ENCODE measurements around the gene ZMYND8. TPM values are rescaled to one million over a fixed set of nuclear protein-coding genes. Genes with fewer than 3 reads are reported as not detected.
"Not testable (repeated sequence)": the region's sequence is repeated elsewhere in the genome, so short reads cannot be mapped to it uniquely, and the experiment has no call there.

ZMYND8 gene
- total RNA-seq, 2 donors from 2014 or later: 22.0 to 35.3 TPM

DNA sequence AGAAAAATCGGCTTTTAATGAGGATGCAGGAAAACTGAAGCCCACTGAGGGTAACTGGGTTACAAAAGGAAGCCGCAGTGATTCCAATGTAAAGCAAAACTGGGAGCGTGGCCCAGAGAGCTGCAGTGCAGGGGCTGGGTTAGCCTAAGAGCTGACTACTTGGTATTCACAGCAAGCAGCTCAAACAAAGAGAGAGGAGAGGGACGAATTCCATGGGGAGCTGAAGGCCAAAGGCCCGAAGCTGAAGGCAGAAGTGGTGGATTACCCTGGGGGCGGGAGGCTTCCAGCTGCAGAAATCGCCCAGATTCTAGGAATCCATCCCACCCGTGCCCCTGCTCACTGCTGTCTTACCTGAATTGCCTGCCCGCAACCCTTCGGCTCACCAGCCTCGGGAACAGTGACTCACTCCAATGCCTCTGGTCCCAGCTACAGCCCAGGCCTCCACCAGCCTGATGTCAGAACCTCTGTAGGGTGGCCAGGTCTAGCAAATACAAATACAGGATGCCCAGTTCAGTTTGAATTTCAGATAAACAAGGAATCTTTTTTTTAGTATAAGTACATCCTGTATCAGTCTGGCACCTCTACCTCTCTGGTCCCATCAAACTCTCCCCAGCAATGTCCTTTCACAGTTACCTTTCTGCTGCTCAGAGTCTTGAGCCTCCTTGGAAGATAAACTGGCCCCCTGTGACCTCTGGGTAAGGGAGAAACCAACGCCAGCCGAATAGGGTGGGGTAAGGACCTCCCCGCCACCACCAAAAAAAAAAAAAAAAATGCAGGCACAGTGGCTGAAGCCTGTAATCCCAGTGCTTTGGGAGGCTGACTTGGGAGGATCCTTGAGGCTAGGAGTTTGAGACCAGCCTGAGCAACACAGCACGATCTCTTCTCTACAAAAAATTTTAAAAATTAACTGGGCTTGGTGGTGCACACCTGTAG, 14.6 kb upstream of the ZMYND8 start:
- Histone ChIP-seq H3K27ac (no peak overlapping the region), H3K4me3 (no peak overlapping the region), H3K36me3 (no peaks in the 10 kb centered on the region), H3K9me3 (no peaks in the 10 kb centered on the region), H3K4me1 (no peaks in the 10 kb centered on the region), H3K27me3 (no peaks in the 10 kb centered on the region)
- no peak for DNase-seq (ENCODE audit: low spot score)
- TF ChIP-seq, protein P1, sequence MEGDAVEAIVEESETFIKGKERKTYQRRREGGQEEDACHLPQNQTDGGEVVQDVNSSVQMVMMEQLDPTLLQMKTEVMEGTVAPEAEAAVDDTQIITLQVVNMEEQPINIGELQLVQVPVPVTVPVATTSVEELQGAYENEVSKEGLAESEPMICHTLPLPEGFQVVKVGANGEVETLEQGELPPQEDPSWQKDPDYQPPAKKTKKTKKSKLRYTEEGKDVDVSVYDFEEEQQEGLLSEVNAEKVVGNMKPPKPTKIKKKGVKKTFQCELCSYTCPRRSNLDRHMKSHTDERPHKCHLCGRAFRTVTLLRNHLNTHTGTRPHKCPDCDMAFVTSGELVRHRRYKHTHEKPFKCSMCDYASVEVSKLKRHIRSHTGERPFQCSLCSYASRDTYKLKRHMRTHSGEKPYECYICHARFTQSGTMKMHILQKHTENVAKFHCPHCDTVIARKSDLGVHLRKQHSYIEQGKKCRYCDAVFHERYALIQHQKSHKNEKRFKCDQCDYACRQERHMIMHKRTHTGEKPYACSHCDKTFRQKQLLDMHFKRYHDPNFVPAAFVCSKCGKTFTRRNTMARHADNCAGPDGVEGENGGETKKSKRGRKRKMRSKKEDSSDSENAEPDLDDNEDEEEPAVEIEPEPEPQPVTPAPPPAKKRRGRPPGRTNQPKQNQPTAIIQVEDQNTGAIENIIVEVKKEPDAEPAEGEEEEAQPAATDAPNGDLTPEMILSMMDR (IDR thresholded peaks at IDR 0.05): no peak

DNA sequence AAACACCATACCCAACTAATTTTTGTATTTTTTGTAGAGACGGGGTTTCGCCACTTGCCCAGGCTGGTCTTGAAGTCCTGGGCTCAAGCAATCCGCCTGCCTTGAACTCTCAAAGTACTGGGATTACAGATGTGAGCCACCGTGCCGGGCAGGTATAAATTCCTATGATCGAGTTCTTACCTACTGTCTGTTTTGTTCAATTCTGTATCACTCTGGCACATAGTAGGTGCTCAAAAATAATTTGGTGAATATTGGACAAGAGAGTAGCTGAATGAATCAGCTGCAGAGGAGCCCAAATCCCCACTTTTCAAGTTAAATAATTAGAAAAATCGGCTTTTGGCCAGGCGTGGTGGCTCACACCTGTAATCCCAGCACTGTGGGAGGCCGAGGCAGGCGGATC, 13.7 kb upstream of the ZMYND8 start:
- Histone ChIP-seq H3K36me3 (no peaks in the 10 kb centered on the region), H3K27ac (no peak overlapping the region), H3K4me1 (no peaks in the 10 kb centered on the region), H3K9me3 (no peaks in the 10 kb centered on the region), H3K27me3 (no peaks in the 10 kb centered on the region), H3K4me3 (no peak overlapping the region)
- TF ChIP-seq, protein P1 (IDR thresholded peaks at IDR 0.05): no peak
- no peak for DNase-seq (ENCODE audit: low spot score)

DNA sequence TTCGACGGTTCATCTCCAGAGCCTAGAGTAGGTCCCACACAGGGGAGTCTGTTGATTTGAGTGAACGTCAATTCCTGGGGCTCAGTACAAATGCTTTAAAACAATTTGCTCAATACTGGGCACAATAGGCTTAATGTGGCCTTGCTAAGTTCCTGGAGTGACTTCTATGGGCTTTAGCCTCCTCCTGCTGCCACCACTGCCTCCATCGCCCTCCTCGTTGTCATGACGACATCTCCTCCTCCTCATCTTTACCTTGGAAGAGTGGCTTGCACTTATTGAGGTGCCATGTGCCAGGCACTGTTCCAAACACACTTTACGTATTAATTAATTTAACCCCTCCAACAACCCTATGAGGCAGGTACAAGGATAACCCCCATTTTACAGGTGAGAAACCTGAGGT, 11.8 kb upstream of the ZMYND8 start:
- Histone ChIP-seq H3K4me1 (no peaks in the 10 kb centered on the region), H3K27ac (no peak overlapping the region), H3K9me3 (no peaks in the 10 kb centered on the region), H3K27me3 (no peaks in the 10 kb centered on the region), H3K4me3 (no peak overlapping the region), H3K36me3 (no peaks in the 10 kb centered on the region)
- DNase-seq (ENCODE audit: low spot score): no peak
- TF ChIP-seq, protein P1 (IDR thresholded peaks at IDR 0.05): no peak

DNA sequence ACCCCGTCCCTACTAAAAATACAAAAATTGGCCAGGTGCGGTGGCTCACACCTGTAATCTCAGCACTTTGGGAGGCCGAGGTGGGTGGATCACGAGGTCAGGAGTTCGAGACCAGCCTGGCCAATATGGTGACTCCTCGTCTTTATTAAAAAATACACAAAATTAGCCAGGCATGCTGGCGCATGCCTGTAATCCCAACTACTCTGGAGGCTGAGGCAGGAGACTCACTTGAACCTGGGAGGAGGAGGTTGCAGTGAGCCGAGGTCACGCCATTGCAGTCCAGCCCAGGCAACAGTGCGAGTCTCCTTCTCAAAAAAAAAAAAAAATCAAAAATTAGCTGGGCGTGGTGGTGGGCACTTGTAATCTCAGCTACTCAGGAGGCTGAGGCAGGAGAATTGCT, 9.8 kb upstream of the ZMYND8 start:
- H3K4me3 ChIP-seq; H3K27ac ChIP-seq; H3K27me3 ChIP-seq; H3K36me3 ChIP-seq; DNase-seq (ENCODE audit: low spot score); H3K9me3 ChIP-seq: not testable (repeated sequence)
- peaks cover 0 to 12% of the 10 kb centered on the region in 2 donors for H3K4me1 ChIP-seq

DNA sequence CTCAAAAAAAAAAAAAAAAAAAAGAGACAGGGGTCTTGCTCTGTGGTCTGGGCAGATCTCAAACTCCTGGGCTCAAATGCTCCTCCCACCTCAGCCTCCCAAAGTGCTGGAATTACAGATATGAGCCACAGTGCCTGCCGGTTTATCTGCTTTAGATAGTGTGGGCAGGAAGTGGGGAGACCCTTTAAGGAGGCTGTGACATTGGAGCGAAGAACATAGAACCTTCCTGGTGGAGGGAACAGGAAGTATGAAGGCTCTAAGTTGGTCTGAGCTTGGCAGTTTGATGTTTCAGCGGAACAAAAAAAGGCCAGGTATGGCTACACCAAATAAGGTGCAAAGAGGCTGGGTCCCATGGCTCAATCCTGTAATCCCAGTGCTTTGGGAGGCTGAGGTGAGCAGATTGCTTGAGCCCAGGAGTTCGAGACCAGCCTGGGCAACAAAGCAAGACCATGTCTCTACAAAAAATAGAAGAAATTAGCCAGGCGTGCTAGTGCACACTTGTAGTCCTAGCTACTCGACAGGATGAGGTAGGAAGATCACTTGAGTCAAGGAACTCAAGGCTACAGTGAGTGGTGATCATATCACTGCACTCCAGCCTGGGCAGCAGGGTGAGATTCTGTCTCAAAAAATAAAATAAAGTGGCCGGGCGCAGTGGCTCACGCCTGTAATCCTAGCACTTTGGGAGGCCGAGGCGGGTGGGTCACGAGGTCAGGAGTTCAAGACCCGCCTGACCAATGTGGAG, 8.7 kb upstream of the ZMYND8 start:
- Histone ChIP-seq H3K4me1 (peaks cover 0 to 23% of the 10 kb centered on the region in 2 donors), H3K27me3 (no peaks in the 10 kb centered on the region)
- TF ChIP-seq, protein P1 (IDR thresholded peaks at IDR 0.05): no peak

More for the DNA sequence above, 8.7 kb upstream of the ZMYND8 start:
- H3K36me3 ChIP-seq: no peaks in the 10 kb centered on the region
- H3K4me3 ChIP-seq: no peak overlapping the region
- no peak overlapping the region for H3K27ac ChIP-seq
- no peak for DNase-seq (ENCODE audit: low spot score)
- H3K9me3 ChIP-seq: no peaks in the 10 kb centered on the region

All from right atrium auricular region (tissue), 2 donors.